ENCODE measurements around the gene NEIL1. TPM values are rescaled to one million over a fixed set of nuclear protein-coding genes. Genes with fewer than 3 reads are reported as not detected.
"Not testable (repeated sequence)": the region's sequence is repeated elsewhere in the genome, so short reads cannot be mapped to it uniquely, and the experiment has no call there.

The NEIL1 gene
- polyA plus RNA-seq, 2 of the 4 experiments (the other 2 are of a cell fraction) = 3.2 to 6.8 TPM

DNA sequence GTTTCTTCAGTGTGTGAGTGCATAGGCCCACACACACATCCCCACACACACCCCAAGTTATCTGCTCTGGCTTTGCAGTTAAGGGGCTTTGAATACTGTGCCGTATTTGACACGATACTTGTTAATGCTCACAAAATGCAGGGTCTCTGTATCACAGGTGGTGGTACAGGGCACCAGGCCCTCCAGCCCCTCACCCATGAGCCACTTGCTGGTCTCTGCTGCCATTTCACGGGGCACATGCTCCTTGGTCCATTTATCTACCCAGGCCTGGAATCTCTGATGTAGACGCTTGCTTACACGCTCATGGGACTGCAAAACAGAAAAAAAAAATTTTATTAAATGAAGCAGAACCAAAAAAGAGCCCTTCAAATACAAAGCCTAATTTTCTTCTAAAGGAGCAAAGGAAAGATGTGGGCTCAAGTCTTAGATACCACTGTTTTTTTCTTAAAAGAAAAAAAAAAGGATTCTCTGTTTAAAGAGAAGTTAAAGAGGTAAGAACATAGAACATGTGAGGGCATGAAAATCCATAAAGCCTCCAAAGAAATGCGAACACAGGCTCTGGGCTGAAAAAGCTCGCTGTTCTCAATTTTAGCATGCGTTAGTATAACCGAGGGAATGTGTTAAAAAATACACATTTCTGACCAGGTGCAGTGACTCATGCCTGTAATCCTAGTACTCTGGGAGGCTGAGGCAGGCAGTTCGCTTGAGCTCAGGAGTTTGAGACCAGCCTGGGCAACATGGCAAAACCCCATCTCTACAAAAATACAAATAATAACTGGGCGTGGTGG is 25.3 kb downstream of the NEIL1 start:
- CTCF ChIA-PET = interaction anchor here (0.6 to 1.1 kb wide), 2 partner anchors 12 to 549 kb away, joined by 3 to 4 read pairs; no protein-coding TSS in a partner anchor
- Histone ChIP-seq H3K4me1 (peaks cover 21% of the 10 kb centered on the region), H3K4me2 (no peak overlapping the region), H3K27ac (no peak overlapping the region), H3K9me3 (no peaks in the 10 kb centered on the region), H3K4me3 (no peak overlapping the region)
- TF ChIP-seq HDAC2 (IDR thresholded peaks at IDR 0.05) = no peak
- TF ChIP-seq RAD21 (conservative IDR thresholded peaks at IDR 0.05 in 1 of 2, IDR thresholded peaks at IDR 0.05 in 1 of 2) = no peak
- no peak for TF ChIP-seq HEYL (CRISPR knock-in tag; IDR thresholded peaks at IDR 0.05)
- TF ChIP-seq EHF (CRISPR knock-in tag; IDR thresholded peaks at IDR 0.05) = no peak
- TF ChIP-seq, protein P1, sequence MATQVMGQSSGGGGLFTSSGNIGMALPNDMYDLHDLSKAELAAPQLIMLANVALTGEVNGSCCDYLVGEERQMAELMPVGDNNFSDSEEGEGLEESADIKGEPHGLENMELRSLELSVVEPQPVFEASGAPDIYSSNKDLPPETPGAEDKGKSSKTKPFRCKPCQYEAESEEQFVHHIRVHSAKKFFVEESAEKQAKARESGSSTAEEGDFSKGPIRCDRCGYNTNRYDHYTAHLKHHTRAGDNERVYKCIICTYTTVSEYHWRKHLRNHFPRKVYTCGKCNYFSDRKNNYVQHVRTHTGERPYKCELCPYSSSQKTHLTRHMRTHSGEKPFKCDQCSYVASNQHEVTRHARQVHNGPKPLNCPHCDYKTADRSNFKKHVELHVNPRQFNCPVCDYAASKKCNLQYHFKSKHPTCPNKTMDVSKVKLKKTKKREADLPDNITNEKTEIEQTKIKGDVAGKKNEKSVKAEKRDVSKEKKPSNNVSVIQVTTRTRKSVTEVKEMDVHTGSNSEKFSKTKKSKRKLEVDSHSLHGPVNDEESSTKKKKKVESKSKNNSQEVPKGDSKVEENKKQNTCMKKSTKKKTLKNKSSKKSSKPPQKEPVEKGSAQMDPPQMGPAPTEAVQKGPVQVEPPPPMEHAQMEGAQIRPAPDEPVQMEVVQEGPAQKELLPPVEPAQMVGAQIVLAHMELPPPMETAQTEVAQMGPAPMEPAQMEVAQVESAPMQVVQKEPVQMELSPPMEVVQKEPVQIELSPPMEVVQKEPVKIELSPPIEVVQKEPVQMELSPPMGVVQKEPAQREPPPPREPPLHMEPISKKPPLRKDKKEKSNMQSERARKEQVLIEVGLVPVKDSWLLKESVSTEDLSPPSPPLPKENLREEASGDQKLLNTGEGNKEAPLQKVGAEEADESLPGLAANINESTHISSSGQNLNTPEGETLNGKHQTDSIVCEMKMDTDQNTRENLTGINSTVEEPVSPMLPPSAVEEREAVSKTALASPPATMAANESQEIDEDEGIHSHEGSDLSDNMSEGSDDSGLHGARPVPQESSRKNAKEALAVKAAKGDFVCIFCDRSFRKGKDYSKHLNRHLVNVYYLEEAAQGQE (IDR thresholded peaks at IDR 0.05) = no peak
- no peak for TF ChIP-seq MAFK (IDR thresholded peaks at IDR 0.05; ENCODE audit: partially characterized antibody)
- no peak for TF ChIP-seq GATA3 (IDR thresholded peaks at IDR 0.05; ENCODE audit: borderline replicate concordance)
- TF ChIP-seq FOSL2 (IDR thresholded peaks at IDR 0.05) = no peak
- no peak for TF ChIP-seq FOSL2 (CRISPR knock-in tag; IDR thresholded peaks at IDR 0.05)
- TF ChIP-seq POLR2A (IDR thresholded peaks at IDR 0.05; ENCODE audit: low read length) = no peak
- TF ChIP-seq RFX5 (IDR thresholded peaks at IDR 0.05) = no peak
- TF ChIP-seq JUNB (IDR thresholded peaks at IDR 0.05) = no peak
- no peak for TF ChIP-seq HOXB5 (CRISPR knock-in tag; IDR thresholded peaks at IDR 0.05)
- TF ChIP-seq, protein P2, sequence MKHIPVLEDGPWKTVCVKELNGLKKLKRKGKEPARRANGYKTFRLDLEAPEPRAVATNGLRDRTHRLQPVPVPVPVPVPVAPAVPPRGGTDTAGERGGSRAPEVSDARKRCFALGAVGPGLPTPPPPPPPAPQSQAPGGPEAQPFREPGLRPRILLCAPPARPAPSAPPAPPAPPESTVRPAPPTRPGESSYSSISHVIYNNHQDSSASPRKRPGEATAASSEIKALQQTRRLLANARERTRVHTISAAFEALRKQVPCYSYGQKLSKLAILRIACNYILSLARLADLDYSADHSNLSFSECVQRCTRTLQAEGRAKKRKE (CRISPR knock-in tag; IDR thresholded peaks at IDR 0.05; ENCODE audit: low read depth) = no peak
- TF ChIP-seq KDM1A (IDR thresholded peaks at IDR 0.05; ENCODE audit: low read depth) = no peak
- no peak for TF ChIP-seq JUN (IDR thresholded peaks at IDR 0.05)
- no peak for TF ChIP-seq RCOR1 (IDR thresholded peaks at IDR 0.05; ENCODE audit: low read depth, low read length)
- 92% methylated on average over 11 of the region's 11 CpGs for WGBS (ENCODE audit: missing lambda C conversion rate)
- FAIRE-seq (no peak), ATAC-seq (no peak), DNase-seq (ENCODE audit: low read depth in 1 of 2, low spot score in 1 of 2) (no peak)
- POLR2A ChIA-PET = interaction anchor here (1.3 kb wide), 1 partner anchor 276 kb away, joined by 3 read pairs; the partner anchor contains the start of gene SNX33

DNA sequence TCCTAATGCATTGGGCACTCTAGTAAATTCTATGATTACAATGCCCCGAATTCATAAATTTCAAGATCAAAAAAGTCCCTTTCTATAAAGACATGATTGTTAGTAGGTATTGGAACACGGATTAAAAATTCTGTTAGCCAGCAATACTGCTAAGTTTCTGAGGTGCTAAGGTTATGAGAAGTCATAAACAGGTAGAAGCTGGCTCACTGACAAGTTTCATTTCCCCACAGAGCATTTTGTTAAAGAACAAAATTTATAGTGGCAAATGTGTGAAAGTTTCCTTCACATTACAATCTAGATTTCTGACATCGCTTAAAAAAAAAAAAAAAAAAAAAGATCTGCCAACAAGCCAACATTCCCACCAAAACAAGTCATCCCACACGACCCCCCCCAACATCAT is 33.9 kb downstream of the NEIL1 start:
- CTCF ChIA-PET = interaction anchor here (0.5 to 6.3 kb wide), 4 partner anchors 7 to 248 kb away, joined by 3 to 42 read pairs (median 10); partner anchors contain the start of gene MAN2C1
- ATAC-seq (no peak), FAIRE-seq (no peak), DNase-seq (ENCODE audit: low read depth in 1 of 2, low spot score in 1 of 2) (no peak)
- Histone ChIP-seq H3K4me2 (no peak overlapping the region), H3K9me3 (no peaks in the 10 kb centered on the region), H3K27ac (no peak overlapping the region), H3K4me1 (no peaks in the 10 kb centered on the region), H3K4me3 (no peak overlapping the region)
- POLR2A ChIA-PET = interaction anchor here (2.2 kb wide), 1 partner anchor 12 kb away, joined by 8 read pairs; the partner anchor contains the start of gene MAN2C1
- TF ChIP-seq JUNB (IDR thresholded peaks at IDR 0.05) = no peak
- no peak for TF ChIP-seq RNF2 (IDR thresholded peaks at IDR 0.05; ENCODE audit: borderline replicate concordance, low read depth)
- no peak for TF ChIP-seq SREBF2 (IDR thresholded peaks at IDR 0.05)
- no peak for TF ChIP-seq ZFP36 (IDR thresholded peaks at IDR 0.05; ENCODE audit: borderline replicate concordance, partially characterized antibody)
- no peak for TF ChIP-seq ZNF302 (CRISPR knock-in tag; IDR thresholded peaks at IDR 0.05)
- TF ChIP-seq FOSL2 (IDR thresholded peaks at IDR 0.05) = no peak
- no peak for TF ChIP-seq FOSL2 (CRISPR knock-in tag; IDR thresholded peaks at IDR 0.05)
- TF ChIP-seq, protein P3, sequence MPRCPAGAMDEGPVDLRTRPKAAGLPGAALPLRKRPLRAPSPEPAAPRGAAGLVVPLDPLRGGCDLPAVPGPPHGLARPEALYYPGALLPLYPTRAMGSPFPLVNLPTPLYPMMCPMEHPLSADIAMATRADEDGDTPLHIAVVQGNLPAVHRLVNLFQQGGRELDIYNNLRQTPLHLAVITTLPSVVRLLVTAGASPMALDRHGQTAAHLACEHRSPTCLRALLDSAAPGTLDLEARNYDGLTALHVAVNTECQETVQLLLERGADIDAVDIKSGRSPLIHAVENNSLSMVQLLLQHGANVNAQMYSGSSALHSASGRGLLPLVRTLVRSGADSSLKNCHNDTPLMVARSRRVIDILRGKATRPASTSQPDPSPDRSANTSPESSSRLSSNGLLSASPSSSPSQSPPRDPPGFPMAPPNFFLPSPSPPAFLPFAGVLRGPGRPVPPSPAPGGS (IDR thresholded peaks at IDR 0.05) = no peak
- TF ChIP-seq MAZ (IDR thresholded peaks at IDR 0.05; ENCODE audit: borderline replicate concordance, low read depth, low read length) = no peak
- no peak for TF ChIP-seq RCOR1 (IDR thresholded peaks at IDR 0.05; ENCODE audit: low read depth, low read length)
- TF ChIP-seq FOXS1 (CRISPR knock-in tag; IDR thresholded peaks at IDR 0.05) = no peak
- TF ChIP-seq, protein P4, sequence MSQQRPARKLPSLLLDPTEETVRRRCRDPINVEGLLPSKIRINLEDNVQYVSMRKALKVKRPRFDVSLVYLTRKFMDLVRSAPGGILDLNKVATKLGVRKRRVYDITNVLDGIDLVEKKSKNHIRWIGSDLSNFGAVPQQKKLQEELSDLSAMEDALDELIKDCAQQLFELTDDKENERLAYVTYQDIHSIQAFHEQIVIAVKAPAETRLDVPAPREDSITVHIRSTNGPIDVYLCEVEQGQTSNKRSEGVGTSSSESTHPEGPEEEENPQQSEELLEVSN (IDR thresholded peaks at IDR 0.05; ENCODE audit: borderline replicate concordance, low read depth) = no peak
- no peak for TF ChIP-seq HOXB5 (CRISPR knock-in tag; IDR thresholded peaks at IDR 0.05)
- TF ChIP-seq, protein P5, sequence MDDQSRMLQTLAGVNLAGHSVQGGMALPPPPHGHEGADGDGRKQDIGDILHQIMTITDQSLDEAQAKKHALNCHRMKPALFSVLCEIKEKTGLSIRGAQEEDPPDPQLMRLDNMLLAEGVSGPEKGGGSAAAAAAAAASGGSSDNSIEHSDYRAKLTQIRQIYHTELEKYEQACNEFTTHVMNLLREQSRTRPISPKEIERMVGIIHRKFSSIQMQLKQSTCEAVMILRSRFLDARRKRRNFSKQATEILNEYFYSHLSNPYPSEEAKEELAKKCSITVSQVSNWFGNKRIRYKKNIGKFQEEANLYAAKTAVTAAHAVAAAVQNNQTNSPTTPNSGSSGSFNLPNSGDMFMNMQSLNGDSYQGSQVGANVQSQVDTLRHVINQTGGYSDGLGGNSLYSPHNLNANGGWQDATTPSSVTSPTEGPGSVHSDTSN (IDR thresholded peaks at IDR 0.05) = no peak
- no peak for TF ChIP-seq CEBPB (IDR thresholded peaks at IDR 0.05)
- TF ChIP-seq NFE2L2 (conservative IDR thresholded peaks at IDR 0.05; ENCODE audit: low read length) = no peak
- WGBS (ENCODE audit: missing lambda C conversion rate) = 68% methylated on average over 4 of the region's 4 CpGs

DNA sequence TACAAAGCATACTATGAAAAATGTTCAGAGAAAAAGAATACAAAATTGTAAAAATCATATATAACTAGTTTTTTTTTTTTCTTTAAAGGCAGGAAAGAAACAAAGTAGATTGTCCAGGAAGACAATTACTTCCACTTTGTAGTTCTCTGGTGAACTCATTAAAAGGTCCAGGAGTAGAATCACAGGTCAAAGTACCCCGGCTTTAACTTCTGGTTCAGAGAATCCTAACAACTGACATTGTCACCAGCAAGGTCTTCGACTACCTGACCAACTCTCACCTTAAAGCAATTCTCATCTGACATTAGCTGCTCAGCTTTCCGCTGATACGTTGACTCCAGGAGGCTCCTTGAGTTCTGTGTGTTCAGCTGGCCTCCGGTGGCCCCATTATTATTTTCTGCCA is 37.1 kb downstream of the NEIL1 start:
- DNase-seq (ENCODE audit: low read depth in 1 of 2, low spot score in 1 of 2); H3K27ac ChIP-seq; H3K4me1 ChIP-seq; FAIRE-seq; H3K4me3 ChIP-seq; H3K4me2 ChIP-seq; H3K9me3 ChIP-seq; ATAC-seq: not testable (repeated sequence)
- CTCF ChIA-PET = interaction anchor here (1.0 to 6.3 kb wide), 5 partner anchors 13 to 418 kb away, joined by 3 to 42 read pairs (median 3); partner anchors contain the start of gene MAN2C1
- POLR2A ChIA-PET = interaction anchor here (1.2 kb wide), 1 partner anchor 16 kb away, joined by 9 read pairs; no protein-coding TSS in a partner anchor
- WGBS (ENCODE audit: missing lambda C conversion rate) = 94% methylated on average over 5 of the region's 5 CpGs

Measured in A549 (cell line).